ENCODE measurements around the gene STIM1. TPM values are rescaled to one million over a fixed set of nuclear protein-coding genes. Genes with fewer than 3 reads are reported as not detected.

The STIM1 gene
- total RNA-seq, 1 donor from 2014 or later: 60.8 TPM

DNA sequence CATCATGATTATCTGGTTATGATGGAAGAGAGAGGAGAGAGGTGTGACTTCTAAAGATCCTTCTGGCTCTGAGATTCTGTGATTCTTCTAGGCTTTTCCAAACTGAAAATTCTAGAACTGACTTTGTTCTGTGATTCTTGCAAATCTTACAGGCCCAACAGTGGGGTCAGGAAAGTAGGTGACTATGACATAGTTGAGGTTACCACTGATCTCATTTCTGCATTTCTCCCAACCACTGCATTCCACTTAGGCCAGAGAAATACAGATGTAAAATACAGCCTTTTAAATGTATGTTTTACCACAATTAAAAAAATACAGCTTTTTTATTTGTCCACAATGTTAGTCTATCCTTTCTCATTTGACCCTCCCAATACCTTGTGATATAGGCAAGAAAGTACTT is 83.7 kb downstream of the STIM1 start:
- DNase-seq (ENCODE audit: low read depth) (no peak), FAIRE-seq (no peak)
- no peaks in the 10 kb centered on the region for H3K36me3 ChIP-seq (ENCODE audit: control insufficient read depth, insufficient read depth, low read length)
- no peak overlapping the region for H3K4me3 ChIP-seq (ENCODE audit: low read depth, low read length)
- H3K27me3 ChIP-seq (ENCODE audit: control insufficient read depth, insufficient read depth, low read length): no peaks in the 10 kb centered on the region
- TF ChIP-seq, protein P1, sequence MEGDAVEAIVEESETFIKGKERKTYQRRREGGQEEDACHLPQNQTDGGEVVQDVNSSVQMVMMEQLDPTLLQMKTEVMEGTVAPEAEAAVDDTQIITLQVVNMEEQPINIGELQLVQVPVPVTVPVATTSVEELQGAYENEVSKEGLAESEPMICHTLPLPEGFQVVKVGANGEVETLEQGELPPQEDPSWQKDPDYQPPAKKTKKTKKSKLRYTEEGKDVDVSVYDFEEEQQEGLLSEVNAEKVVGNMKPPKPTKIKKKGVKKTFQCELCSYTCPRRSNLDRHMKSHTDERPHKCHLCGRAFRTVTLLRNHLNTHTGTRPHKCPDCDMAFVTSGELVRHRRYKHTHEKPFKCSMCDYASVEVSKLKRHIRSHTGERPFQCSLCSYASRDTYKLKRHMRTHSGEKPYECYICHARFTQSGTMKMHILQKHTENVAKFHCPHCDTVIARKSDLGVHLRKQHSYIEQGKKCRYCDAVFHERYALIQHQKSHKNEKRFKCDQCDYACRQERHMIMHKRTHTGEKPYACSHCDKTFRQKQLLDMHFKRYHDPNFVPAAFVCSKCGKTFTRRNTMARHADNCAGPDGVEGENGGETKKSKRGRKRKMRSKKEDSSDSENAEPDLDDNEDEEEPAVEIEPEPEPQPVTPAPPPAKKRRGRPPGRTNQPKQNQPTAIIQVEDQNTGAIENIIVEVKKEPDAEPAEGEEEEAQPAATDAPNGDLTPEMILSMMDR (IDR thresholded peaks at IDR 0.05; ENCODE audit: insufficient read depth, low read length, severe bottlenecking): no peak

DNA sequence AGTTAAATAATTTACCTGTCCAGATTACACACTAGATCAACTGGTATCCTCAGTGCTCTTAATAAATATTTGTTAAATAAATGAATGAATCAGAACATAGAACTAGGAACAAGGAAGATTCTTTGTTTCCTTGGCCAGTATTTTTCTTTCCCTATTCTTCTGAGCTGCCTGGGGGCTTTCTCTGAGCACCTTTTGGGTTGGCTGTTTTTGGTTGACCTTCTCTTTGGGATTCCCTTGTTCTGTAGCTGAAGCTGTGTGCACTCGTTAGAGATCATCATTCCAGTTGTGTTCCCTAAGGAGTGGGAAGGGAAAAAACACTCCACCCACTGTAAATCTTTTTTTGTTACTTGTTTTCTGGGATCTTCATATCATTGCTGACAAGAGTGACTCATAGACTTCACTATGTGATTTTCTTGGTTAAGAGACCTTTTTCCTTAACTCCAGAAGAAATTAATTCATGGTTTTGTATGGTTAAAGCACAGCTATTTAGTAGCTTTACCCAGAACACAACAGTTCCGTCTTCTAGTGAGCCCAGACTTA is 84.3 kb downstream of the STIM1 start:
- no peak for DNase-seq (ENCODE audit: low read depth)

DNA sequence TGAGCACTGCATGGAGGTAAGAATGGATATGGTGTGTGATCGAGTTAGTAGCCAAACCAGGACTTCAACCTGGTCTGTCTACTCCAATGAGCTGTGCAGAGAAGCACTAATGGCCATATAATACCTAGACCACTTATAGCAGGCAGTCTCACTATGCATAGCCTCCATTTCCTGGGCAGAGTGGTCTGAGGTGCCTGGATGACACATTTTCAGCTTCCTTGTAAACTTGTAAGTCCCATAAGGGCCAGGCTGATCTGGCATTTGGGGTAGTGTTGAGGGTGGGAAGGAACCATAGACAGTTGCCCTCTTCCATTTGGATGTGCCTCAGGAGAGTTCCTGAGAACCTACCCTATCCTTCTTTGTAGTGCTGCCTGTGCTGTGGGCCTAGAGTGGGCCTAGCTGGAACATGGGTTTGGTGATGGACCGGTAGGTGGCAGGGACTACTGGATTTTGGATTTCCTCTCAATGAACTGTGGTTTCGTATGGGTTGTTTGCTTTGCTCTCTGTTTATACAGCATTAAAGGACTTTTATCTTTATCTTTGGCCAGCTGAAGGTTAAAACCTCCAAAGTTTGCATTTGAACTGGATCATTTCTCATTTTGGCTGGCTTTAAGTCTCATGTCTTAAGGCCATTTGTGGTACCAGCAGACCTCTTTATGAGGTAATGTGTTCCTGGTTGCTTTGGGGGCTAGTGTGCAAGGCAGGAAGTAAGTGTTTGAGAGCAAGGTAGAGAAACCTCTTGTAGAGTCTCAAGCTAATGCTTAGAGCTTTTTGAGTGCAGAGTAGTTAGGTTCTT is 86.9 kb downstream of the STIM1 start:
- DNase-seq (ENCODE audit: low read depth): no peak
- no peak for FAIRE-seq
- TF ChIP-seq, protein P1 (IDR thresholded peaks at IDR 0.05; ENCODE audit: insufficient read depth, low read length, severe bottlenecking): no peak

More for the DNA sequence above, 84.3 kb downstream of the STIM1 start:
- Histone ChIP-seq H3K36me3 (ENCODE audit: control insufficient read depth, insufficient read depth, low read length) (no peaks in the 10 kb centered on the region), H3K4me3 (ENCODE audit: low read depth, low read length) (no peak overlapping the region), H3K27me3 (ENCODE audit: control insufficient read depth, insufficient read depth, low read length) (no peaks in the 10 kb centered on the region)
- FAIRE-seq: no peak
- TF ChIP-seq, protein P1 (IDR thresholded peaks at IDR 0.05; ENCODE audit: insufficient read depth, low read length, severe bottlenecking): no peak

DNA sequence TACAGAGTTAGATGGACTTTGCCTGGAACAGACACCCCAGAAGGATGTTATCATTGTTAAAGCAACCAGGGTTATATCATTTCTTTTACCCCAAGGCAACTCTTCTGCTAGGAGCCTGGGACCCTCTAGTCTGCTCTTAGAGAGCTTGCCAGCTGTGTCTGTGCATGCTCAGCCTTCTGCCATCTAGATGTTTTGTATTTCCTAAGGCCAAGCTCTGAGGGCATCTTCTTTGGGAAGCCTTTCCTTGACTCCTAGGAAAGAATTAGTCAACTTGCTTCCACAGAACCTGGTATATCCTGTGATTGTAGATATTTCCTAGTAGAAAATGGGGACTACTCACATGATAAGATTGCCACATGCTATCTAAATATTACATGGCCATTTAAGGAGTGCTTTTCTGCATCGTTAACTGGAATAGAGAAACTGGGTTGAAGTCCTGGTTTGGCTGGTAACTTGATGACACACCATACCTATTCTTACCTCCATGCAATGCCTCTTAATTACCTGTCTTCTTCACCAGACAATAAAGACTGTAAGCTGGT is 87.6 kb downstream of the STIM1 start:
- TF ChIP-seq, protein P1 (IDR thresholded peaks at IDR 0.05; ENCODE audit: insufficient read depth, low read length, severe bottlenecking): no peak
- H3K27me3 ChIP-seq (ENCODE audit: control insufficient read depth, insufficient read depth, low read length): no peaks in the 10 kb centered on the region
- FAIRE-seq (no peak), DNase-seq (ENCODE audit: low read depth) (peak; percentile 41)
- no peak overlapping the region for H3K4me3 ChIP-seq (ENCODE audit: low read depth, low read length)
- no peaks in the 10 kb centered on the region for H3K36me3 ChIP-seq (ENCODE audit: control insufficient read depth, insufficient read depth, low read length)

More for the DNA sequence above, 86.9 kb downstream of the STIM1 start:
- Histone ChIP-seq H3K36me3 (ENCODE audit: control insufficient read depth, insufficient read depth, low read length) (no peaks in the 10 kb centered on the region), H3K27me3 (ENCODE audit: control insufficient read depth, insufficient read depth, low read length) (no peaks in the 10 kb centered on the region), H3K4me3 (ENCODE audit: low read depth, low read length) (no peak overlapping the region)

DNA sequence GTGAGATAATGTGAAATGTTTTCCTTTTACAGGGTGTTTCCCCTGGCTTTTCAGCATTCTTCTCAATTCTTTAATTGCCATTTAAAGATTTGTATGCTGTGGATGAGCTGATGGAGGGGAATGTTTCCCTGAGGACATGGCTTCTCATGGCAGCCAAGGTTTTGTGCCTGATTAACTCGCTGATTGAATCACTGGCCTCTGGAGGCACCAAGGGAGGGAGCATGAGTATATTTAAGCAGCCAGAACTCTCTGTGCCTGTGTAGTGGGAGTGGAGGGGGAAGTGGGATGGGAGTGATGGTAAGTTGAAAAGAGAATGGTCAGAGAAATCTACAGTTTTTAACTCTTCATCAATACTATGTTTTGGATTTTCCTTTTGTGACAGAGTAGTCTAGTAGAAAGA is 88.7 kb downstream of the STIM1 start:
- DNase-seq (ENCODE audit: low read depth) (no peak), FAIRE-seq (no peak)
- no peaks in the 10 kb centered on the region for H3K27me3 ChIP-seq (ENCODE audit: control insufficient read depth, insufficient read depth, low read length)
- no peak overlapping the region for H3K4me3 ChIP-seq (ENCODE audit: low read depth, low read length)
- TF ChIP-seq, protein P1 (IDR thresholded peaks at IDR 0.05; ENCODE audit: insufficient read depth, low read length, severe bottlenecking): no peak
- no peaks in the 10 kb centered on the region for H3K36me3 ChIP-seq (ENCODE audit: control insufficient read depth, insufficient read depth, low read length)

Measured in bronchial epithelial cell (primary cell).